A375 (cell line): ENCODE data around the gene MECR. TPM values are rescaled to one million over a fixed set of nuclear protein-coding genes. Genes with fewer than 3 reads are reported as not detected.

ENCODE experiments used
- small RNA-seq: library from RNA; depleted of rRNA; stranded (forward); fragments of <200 nt; gene quantifications from one replicate; pipeline ENCODE3, GENCODE V24; 2014
- total RNA-seq: library from RNA; depleted of rRNA; stranded (reverse); fragments of >200 nt; shearing (Covaris generic); gene quantifications from 2 replicates; pipeline ENCODE4 v1.2.3, GENCODE V29; 2014; rRNA removed

The MECR gene
- 24.2 and 41.2 TPM in 2 replicates for total RNA-seq

DNA sequence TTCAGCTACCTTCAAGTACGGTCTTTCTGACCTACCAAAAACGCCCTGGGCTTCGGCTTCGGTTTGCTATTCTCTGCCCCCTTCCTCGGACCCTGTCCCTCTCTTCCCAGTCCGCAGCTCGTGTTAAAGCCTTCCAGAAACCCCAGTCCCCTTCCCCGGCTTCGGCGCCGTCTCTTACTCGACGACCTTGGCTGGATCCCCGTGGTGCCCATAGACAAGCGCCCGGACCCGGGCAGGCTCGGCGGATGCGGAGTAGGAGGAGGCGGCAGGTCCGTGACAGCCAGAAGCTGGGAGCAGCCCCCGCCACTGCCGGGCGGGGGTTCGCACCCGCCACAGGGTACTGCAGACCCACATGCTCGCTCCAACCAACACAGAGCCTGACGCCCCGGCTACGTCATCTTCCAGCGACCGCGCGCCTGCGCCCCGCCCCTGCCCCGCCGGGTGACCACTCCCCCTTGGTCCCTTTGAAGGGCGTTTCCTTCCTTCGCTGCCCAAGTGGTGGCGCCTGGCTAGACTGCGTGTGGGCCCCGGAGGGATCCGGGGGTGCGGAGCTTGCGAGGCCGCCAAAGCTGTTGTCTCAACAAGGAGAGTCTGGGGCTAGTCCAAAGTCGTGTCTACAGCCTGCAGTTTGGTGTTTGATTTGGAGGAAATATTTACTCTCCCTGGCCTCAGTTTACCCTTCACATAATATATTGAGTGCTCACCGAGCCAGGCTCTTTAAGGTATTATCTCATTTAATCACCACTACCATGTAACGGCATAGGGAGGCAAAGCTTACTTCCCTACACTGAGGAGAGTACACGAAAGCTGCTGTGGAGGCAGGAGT is at the start of gene MECR:
TSS of gene MECR (minus strand) at position 382 of the 826 bp plus-strand sequence. CDS start at position 354, 28 bp downstream.

GRCh38 chr1:29235955-29236711 is 5.4 kb upstream of the MECR start, which contains the start of gene PTPRU:
Gene PTPRU (plus strand): TSS chr1:29236522. CDS start chr1:29236645, 123 bp downstream.

DNA sequence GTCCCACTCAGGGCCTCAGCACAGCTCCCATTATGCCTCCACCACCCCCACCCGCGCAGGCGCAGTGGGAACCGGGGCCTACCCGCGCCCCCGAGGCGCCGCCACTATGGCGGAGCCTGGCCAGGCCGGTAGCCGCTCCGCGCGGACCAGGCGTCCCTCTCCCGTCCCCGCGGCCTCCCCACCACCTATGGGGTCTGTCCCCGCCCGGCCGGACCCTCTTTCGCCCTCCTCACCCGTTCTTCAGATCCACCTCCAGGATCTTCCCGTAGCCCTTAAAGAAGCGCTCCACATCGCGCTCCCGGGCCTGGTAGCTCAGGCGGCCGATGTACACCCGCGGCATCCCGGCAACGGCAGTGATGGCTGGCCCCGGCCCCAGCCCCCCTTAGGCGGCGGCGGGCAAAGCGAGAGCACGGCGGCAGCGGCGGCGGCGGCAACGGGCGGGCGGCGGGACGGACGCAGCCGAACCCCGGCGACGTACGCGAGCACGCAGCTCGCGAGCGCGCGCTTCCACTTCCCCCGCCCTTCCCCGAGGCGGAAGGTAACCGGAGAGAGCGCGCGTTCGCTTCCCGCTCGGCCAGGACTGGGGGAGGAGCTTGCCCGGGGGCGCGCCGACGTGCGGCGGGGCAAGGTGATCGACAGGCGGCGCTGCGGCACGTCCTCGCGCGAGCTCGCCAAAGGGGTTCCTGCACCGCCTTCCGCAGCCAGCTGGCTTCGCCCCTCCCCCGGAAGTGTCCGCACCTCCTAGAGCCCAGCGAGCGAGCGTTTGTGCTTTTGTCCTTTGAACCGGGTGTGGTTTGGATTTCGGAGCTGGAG is 49.1 kb downstream of the MECR start, which contains the start of gene SRSF4:
TSS of gene SRSF4 (minus strand) at position 488 of the 813 bp plus-strand sequence. CDS start at position 340, 148 bp downstream.

Small RNAs within 50 kb of the gene (small RNA-seq; reads per million reads assigned to genes)
- not detected for gene RF02271

Other genes starting within 250 kb of the MECR start
- gene TMEM200B, start 107.0 kb downstream of the MECR start, total RNA-seq = 7.6 and 10.8 TPM in 2 replicates
- 67.3 and 72.2 TPM in 2 replicates for gene SRSF4, start 49.0 kb downstream of the MECR start, total RNA-seq
- gene PTPRU, start 5.6 kb upstream of the MECR start, total RNA-seq = 4.9 and 5.9 TPM in 2 replicates